ENCODE measurements around the gene SFSWAP.

The SFSWAP gene

GRCh38 chr12:131753757-131754156 lies 42.9 kb downstream of the SFSWAP start:
- DNase-seq (ENCODE audit: low read depth, low spot score): no peak
- TF ChIP-seq CTCF (IDR thresholded peaks at IDR 0.05; ENCODE audit: insufficient read depth, low read length, missing control alignments): no peak
- ChIA-PET POLR2A (no interaction called here), CTCF (no interaction called here)
- no peak overlapping the region for H3K4me3 ChIP-seq (ENCODE audit: low read depth, low read length)

DNA sequence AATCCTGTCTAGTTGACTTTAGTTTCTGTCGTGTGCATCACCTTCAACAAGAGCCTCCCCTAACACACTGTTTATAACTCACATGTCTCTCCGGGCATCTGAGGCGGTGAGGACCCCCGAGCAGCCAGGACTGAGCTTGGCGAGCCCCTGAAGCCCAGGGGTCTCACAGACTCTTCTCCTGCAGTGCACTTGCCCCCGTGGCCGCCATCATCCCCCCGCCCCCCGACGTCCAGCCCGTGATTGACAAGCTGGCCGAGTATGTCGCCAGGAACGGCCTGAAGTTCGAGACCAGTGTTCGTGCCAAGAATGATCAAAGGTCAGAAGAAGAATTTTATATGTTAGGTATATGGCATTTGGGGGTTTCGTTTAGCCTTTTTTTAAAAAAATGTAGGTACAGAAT lies 43.3 kb downstream of the SFSWAP start:
- ChIA-PET CTCF (no interaction called here), POLR2A (no interaction called here)
- no peak overlapping the region for H3K4me3 ChIP-seq (ENCODE audit: low read depth, low read length)
- no peak for TF ChIP-seq CTCF (IDR thresholded peaks at IDR 0.05; ENCODE audit: insufficient read depth, low read length, missing control alignments)
- no peak for DNase-seq (ENCODE audit: low read depth, low spot score)

GRCh38 chr12:131755305-131756113 lies 44.6 kb downstream of the SFSWAP start:
- H3K4me3 ChIP-seq (ENCODE audit: low read depth, low read length): no peak overlapping the region
- ChIA-PET POLR2A (no interaction called here), CTCF (interaction anchor here (1.0 to 1.4 kb wide), 4 partner anchors 10 to 75 kb away, joined by 3 to 11 read pairs (median 4); partner anchors contain the start of gene MMP17)
- peak; percentile 23 for TF ChIP-seq CTCF (IDR thresholded peaks at IDR 0.05; ENCODE audit: insufficient read depth, low read length, missing control alignments)
- no peak for DNase-seq (ENCODE audit: low read depth, low spot score)

DNA sequence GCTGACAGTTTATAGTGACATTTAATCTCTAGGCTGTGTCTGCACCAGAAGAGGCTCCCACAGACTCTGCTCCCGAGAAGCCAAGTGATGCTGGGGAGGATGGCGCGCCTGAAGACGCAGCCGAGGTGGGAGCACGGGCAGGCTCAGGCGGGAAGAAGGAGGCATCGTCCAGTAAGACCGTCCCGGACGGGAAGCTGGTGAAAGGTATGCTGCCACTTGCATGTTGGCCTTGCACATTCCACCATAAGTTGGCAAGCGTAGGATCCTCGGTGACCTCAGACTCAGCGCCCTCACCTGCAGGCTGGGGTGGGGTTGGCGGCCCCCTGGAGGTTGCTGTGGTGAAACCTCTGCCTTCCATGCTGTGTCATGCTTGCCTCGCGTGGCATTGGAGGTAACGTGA lies 45.6 kb downstream of the SFSWAP start:
- no peak for TF ChIP-seq CTCF (IDR thresholded peaks at IDR 0.05; ENCODE audit: insufficient read depth, low read length, missing control alignments)
- ChIA-PET POLR2A (no interaction called here), CTCF (no interaction called here)
- DNase-seq (ENCODE audit: low read depth, low spot score): no peak
- H3K4me3 ChIP-seq (ENCODE audit: low read depth, low read length): no peak overlapping the region

DNA sequence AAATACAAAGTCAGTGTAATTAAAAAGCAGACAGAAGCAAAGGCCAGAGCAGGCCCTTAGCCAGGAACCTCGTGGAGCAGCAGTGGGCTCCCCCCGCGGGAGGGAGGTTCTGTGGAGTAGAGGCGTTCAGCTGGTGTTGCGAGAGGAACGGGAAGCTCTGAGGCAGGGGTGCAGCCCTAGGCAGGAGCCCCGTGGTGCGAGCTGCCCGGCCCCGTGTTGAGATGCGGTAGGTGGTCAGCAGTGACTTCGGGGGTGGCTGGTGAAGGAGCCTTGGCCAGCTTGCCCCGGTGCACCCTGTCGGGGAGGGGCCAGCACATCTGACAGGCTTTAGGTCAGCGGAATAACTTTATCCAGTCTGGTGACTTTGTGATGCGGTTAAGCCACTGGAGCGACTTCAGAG lies 46.2 kb downstream of the SFSWAP start:
- no peak overlapping the region for H3K4me3 ChIP-seq (ENCODE audit: low read depth, low read length)
- ChIA-PET POLR2A (no interaction called here), CTCF (no interaction called here)
- DNase-seq (ENCODE audit: low read depth, low spot score): no peak
- TF ChIP-seq CTCF (IDR thresholded peaks at IDR 0.05; ENCODE audit: insufficient read depth, low read length, missing control alignments): no peak

- POLR2A ChIA-PET: no interaction called here
- DNase-seq (ENCODE audit: low read depth, low spot score): no peak
- no peak for TF ChIP-seq CTCF (IDR thresholded peaks at IDR 0.05; ENCODE audit: insufficient read depth, low read length, missing control alignments)
- CTCF ChIA-PET: interaction anchor here (1.1 kb wide), 1 partner anchor 10 kb away, joined by 3 read pairs; no protein-coding TSS in a partner anchor
- no peak overlapping the region for H3K4me3 ChIP-seq (ENCODE audit: low read depth, low read length)
These were observed 47.3 kb downstream of the SFSWAP start for GRCh38 chr12:131758016-131758739.

Data from AG04449 (cell line).